Measurements from ENCODE around the gene MAGEB3.
"Not testable (repeated sequence)": the region's sequence is repeated elsewhere in the genome, so short reads cannot be mapped to it uniquely, and the experiment has no call there.

MAGEB3 gene, protein sequence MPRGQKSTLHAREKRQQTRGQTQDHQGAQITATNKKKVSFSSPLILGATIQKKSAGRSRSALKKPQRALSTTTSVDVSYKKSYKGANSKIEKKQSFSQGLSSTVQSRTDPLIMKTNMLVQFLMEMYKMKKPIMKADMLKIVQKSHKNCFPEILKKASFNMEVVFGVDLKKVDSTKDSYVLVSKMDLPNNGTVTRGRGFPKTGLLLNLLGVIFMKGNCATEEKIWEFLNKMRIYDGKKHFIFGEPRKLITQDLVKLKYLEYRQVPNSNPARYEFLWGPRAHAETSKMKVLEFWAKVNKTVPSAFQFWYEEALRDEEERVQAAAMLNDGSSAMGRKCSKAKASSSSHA

DNA sequence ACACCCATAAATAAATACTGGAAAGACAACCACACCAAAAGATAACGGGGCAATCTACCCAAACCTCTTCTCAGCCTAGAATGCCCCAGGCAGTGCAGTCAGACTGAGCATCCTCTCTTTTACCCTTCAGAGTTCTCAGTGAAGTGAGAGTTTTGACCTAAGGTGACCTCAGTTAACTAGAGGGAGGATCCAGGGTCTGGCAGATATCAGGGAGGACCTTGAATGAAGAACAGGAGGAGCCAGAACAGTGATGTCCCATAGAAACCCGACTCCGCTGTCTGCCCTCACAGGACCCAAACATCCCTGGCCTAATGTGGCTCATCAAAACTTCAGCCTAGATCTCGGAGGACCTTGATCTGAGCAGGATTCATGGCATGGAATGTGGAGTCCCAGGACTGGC is at the start of gene MAGEB3:
MAGEB3 (plus strand) TSS at position 263 of the 400 bp plus-strand sequence. CDS start 5,268 bp downstream, outside the sequence.
- DNase-seq: no peak

DNA sequence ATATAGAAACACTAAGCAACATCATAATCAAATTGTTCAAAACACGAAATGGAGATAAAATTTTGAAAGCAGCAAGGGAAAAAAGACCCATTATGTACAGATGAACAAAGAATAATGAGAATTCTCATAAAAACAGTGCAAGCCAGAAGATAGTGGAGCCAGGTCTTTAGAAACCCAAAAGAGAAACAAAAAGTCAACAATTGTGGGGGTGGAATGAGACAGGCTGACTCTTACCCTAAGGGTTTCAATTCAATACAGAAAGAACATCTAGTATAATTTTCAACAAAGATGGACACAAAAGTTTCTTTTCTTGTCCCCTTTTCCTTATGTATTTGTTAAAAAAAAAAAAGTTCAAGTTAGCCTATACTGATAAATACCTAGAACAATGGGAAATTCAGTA is 49.1 kb upstream of the MAGEB3 start:
- DNase-seq: no peak

DNA sequence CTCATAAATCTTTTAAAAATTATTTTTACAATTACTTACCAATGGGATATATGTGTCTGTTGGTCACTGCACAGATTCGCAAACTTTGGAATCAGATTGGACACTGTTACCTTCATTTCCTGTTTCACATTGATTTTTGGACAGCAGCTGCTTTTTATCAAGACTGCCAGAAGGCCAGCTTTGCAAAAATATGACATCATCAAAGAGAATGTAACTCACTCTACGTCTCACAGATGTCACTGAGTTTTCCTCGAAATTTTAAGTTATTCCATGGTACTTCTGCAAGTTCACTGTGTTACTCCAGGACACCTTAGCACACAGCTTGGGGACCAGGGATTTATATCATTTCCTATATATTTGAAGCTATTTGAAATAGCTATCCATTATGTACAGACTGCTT is 46.9 kb upstream of the MAGEB3 start:
- DNase-seq: no peak

DNA sequence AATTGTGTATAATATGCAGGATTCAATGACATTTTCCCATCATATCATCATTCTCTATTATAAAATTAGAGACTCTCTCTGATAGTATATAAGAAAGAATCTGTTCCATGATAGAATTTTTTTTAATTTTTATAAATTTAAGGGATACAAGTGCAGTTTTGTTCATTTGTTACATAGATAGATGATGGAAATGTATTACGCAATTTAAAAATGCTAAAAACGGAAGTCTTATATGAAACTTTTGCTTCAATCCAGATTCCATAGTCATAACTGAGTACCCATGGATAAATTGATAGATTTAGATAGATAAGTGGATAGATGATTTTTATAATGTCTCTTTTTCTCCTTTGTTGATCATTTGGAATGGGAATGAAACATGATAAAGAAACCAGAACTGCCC is 40.0 kb upstream of the MAGEB3 start:
- DNase-seq: no peak

DNA sequence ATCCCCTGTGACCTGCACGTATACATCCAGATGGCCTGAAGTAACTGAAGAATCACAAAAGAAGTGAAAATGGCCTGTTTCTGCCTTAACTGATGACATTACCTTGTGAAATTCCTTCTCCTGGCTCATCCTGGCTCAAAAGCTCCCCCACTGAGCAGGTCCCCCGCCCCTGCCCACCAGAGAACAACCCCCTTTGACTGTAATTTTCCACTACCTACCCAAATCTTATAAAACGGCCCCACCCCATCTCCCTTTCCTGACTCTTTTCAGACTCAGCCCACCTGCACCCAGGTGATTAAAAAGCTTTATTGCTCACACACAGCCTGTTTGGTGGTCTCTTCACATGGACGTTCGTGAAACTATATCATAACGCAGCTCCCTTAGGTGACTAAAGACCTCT is 36.5 kb upstream of the MAGEB3 start:
- DNase-seq: not testable (repeated sequence)

DNA sequence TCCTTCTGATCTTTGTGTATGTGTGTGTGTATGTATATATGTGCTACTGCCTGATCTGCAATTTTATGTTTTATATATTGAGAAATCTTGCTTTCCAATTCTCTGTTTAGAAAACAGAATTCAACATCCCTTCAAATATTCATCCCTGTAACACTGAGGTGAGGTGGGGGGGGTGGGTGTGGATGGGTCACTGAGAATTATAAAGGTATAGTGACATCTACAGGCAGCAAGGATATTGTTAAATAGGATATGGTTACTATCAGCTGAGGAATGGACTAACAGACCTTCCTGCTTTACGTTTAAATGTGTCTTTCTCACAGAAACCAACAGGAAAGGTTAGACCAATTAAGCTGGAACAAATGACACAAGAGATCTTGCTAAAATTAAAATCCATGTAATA is 34.1 kb upstream of the MAGEB3 start:
- no peak for DNase-seq

DNA sequence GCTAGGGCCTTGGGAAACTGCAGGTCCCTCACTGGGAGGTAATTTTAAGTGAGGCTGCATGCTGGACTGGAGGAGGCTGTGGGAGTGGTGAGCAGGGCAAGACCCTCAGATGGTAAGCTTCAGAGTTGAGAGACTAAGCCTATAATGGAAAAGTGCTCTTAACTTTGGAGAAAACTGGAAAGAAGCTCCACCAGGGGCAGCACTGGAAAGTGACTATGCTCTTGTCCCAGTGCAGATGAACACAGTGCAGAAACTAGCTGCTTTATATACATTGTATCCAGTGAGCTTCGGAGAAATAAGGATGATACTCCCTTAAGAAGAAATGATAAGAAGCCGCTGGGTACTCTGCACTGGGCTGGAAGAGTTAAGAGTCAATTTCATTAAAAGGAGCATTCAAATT is 18.3 kb upstream of the MAGEB3 start:
- no peak for DNase-seq

DNA sequence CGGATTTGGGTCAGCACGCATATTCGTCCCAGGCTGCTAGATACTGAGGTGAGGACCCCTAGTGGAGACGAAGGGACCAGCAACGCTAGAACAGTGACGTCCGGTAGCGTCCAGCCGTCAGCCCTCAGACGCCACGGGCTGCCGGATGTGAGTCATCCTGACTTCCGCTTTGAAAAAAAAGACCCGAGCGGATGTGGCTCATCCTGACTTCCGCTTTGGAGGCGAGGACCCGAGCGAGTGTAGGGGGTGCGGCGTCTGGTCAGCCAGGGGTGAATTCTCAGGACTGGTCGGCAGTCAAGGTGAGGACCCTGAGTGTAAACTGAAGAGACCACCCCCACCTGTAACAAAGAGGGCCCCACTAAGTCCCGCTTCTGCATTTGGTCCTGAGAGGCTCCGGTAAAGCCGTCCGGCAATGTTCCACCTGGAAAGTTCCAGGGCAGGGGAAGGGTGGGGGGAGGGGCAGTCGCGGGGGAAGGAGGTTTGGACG is 15.1 kb upstream of the MAGEB3 start, which contains the start of gene MAGEB2:
MAGEB2 (plus strand) TSS at position 207 of the 487 bp plus-strand sequence. CDS start 3,018 bp downstream, outside the sequence.
- DNase-seq: no peak

DNA sequence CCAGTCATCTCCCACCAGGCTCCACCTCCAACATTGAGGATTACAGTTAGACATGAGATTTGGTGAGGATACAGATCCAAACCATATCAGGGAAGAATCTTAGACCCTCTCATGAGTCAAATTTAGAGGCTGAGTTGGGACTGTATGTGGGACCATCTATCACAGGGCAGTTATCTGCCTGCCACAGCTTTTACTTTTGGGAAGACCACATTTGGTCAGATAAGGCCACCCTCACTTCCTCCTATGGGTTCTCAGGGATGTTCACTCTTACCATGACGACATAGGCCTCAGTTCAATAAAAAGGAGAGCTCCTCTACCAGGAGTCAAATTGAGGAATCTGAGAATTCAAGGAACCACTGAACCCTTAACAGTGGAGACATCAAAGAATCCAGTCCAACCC is 13.0 kb upstream of the MAGEB3 start:
- no peak for DNase-seq

DNA sequence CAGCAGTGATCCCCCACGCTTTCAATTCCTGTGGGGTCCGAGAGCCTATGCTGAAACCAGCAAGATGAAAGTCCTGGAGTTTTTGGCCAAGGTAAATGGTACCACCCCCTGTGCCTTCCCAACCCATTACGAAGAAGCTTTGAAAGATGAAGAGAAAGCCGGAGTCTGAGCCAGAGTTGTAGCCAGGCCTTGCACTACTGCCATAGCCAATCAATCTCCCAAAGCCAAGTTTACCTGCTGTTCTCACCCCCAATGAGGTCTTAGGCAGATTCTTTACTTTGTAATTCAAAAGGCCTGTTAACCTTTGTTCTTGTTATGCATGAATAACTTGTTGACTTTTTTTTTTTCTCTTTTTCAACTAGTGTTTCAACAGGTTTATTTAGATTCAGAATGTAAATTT is 11.1 kb upstream of the MAGEB3 start:
- no peak for DNase-seq

DNA sequence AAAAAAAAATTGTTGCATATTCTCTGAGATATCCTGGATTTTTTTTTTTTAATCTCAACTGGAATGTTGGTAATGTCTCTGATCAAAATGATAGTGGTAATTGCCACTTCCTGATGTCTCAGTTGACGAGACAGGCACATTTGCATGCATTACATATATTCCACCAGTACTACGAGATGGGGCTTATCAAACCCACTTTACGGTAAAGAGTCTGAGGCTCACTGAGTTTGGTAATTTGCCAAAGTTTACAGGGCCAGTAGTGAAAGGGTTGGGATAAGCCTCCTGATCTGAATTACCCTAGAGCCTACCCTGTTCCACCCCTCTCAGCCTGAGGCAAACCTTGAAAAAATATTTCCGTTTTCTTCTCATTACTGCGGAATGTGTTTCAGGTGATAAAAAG is 9.8 kb upstream of the MAGEB3 start:
- DNase-seq: no peak

DNA sequence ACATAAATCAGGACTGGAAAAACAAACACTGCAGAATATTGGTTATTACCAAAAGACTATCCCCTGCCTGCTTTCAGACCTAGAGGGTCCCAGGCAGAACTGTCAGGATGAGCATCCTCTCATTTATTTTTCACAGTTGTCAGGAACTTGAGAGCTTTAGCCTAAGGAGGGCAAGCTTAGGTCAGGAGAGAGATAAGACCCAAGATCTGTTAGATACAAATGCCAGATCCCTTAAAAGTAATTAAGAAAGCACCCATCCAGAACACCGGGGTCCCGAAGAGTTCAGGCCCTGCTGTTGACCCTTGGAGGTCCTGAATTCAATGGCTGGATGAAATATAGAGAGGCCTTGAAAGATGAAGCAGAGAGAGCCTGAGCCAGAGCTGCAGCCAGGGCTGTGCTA is 5.9 kb upstream of the MAGEB3 start:
- DNase-seq: no peak

DNA sequence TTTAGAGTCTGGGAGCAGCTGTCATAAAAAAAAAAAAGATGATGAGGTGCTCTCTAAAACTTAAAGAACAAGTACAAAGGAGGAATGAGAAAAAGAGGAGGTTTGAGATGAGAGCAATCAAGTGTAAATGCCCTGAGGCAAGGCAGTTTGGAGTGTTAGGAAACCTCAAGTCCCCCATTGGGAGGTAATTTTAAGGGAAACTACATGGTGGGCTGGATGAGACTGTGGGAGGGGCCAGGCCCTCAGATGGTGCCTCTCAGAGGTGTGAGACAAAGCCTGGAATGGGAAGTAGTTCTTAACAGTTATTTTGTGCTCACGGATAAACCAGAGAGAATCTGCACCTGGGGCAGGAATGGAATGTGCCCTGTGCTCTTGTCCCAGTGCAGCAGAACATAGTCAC is 1.9 kb upstream of the MAGEB3 start:
- no peak for DNase-seq

DNA sequence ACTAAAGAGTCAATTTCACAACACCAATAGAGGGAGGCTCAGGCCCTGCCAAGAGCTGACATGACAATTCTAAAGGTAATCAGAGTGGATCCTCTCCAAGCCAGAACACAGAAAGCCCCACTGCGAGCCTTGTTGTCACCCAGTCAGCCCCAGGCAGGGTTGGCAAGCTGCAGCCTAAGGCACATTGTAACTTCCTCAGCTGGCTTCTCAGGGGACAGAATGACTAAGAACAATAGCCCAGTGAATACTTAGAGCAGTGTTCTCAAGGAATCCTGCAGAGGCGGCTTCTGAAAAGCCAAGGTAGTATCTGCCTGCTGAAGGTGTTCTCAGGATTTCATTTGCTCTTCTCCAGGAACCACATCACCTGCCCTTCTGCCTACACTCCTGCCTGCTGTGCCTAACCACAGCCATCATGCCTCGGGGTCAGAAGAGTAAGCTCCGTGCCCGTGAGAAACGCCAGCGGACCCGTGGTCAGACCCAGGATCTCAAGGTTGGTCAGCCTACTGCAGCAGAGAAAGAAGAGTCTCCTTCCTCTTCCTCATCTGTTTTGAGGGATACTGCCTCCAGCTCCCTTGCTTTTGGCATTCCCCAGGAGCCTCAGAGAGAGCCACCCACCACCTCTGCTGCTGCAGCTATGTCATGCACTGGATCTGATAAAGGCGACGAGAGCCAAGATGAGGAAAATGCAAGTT is 11.4 kb downstream of the MAGEB3 start, which contains the start of gene MAGEB4:
MAGEB4 (plus strand) TSS at position 277 of the 692 bp plus-strand sequence; CDS start at position 413, 136 bp downstream.
- no peak for DNase-seq

DNA sequence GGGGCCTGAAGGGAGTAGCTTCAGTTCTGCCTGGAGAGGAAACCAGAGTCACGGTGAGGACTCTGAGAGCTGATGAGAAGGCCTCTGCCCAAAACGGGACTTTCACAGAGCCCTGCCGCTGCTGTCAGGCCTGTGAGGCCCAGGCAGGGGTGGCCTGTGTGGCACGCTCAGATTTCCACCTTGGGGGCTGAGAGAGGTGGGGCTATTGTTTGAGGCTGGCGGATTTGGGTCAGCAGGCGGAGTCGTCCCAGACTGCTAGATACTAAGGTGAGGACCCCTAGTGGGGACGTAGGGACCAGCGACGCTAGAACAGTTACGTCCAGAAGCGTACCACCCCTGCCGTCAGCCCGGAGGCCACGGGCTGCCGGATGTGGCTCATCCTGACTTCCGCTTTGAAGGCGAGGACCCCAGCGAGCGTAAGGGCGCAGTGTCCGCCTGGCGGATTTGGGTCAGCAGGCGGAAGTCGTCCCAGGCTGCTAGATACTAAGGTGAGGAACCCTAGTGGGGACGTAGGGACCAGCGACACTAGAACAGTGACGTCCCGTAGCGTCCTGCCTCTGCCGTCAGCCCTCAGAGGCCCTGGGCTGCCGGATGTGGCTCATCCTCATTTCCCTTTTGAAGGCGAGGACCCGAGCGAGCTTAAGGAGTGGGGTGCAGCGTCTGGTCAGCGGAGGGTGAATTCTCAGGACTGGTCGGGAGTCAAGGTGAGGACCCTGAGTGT is 16.5 kb downstream of the MAGEB3 start, which contains the start of gene MAGEB1:
MAGEB1 (plus strand) TSS at position 378 of the 721 bp plus-strand sequence. CDS start 3,348 bp downstream, outside the sequence.
- DNase-seq: no peak

DNA sequence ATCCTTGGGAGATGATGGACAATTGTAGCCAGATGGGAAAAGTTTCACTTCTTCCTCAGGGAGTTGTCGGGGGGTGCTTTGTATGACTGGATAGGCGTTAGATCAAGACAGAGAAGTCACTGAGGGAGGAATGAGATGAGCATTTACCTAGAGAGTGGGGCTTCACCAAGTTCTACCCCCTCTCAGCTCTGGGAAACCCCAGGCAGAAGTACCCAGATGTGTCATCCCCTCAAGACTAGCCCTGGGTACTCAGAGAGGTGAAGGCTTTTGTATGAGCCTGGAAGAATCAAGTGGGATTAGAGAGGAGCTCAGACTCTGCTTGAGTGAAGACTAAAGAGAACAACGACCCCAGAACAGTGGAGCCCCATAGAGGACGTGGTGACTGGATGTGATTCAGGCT is 18.4 kb downstream of the MAGEB3 start:
- no peak for DNase-seq

DNA sequence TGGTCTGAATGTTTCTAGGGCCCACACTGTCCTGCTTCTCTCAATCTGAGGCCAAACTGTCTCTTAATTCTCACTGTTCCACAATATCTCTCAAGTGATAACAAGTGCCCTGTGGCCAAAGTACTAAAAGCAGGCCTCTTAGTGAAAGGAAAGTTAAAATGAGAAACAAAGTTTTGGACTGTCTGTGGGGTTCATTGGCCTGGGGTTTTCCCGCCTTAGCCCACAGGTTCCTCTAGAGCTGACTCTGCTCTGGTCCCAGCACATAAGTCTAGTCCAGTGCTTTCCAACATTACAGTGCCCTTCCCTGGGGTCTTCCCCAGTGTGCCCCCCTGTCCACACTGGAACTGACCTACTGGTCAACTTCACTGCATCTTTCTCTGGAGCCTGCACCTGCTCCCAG is 22.8 kb downstream of the MAGEB3 start:
- DNase-seq: no peak

DNA sequence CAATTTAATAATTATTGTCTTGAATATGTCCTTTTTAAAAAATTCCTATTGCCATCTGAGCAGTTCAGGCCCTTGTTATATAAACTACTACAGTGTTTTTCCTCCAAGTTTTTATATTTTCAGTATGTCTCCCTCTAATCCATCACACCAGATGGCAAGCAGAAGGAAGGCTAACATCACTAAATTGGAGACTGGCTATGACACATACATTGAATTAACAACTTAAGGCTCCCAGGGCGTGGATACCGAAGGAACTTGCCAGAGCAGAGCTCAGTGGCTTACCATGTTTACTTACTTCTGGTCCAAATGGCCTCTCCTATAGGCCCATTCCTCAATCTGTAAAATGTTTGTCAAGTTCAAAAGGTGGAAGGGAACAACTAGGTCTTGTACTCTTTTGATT is 29.5 kb downstream of the MAGEB3 start:
- no peak for DNase-seq

DNA sequence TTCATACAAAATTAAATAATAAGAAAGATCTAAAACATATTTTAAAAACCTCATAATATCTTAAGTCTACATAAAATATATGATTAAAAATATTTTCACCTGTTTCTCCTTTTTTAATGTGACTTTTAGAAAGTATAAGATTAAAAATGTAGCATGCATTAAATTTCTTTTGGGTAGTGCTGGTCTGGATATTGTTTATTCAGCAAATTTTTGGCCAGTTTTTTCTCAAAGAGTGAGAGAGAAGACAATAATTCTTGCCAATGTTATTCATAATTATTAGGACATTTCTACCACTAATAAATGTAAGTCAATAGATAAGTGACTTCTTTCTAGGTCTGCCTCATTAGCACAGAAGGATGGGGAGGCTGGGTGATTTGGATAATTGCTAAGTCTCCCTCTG is 30.6 kb downstream of the MAGEB3 start:
- DNase-seq: no peak

DNA sequence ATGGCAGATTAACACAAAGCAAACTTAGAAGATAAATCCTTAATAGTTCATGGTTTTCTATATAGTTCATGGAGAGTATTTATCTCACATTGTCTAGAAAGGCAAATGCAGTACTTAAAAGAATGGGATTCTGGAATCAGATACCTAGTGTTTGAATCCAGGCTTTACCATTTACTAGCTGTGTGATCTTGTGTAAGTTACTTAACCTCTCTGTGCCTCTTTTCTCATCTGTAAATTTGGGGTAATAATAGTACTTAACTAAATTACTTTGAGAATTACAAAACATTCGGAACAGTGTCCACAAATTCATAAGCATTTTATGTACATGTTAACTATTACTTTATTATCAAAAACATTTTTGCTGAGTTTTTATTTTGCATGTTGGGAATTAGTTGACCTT is 32.3 kb downstream of the MAGEB3 start:
- DNase-seq: no peak

DNA sequence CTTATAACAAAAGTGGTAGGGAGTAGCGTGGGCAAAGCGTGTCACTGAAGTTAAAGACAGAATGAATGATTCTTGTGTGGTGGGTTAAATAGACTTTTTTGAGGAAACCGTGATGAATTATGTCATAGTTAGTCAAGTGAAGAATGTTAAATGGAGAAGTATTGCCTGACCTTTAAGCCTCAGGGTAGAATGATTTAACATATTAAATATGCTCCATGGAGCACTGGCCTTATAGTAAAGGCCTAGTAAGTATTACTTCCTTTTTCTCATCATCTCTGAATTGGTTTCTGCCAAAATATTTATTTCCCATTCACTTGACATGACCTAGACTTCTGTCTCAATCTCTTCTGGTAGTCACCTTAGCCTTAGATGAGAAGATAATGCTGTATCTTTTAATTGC is 40.2 kb downstream of the MAGEB3 start:
- no peak for DNase-seq

DNA sequence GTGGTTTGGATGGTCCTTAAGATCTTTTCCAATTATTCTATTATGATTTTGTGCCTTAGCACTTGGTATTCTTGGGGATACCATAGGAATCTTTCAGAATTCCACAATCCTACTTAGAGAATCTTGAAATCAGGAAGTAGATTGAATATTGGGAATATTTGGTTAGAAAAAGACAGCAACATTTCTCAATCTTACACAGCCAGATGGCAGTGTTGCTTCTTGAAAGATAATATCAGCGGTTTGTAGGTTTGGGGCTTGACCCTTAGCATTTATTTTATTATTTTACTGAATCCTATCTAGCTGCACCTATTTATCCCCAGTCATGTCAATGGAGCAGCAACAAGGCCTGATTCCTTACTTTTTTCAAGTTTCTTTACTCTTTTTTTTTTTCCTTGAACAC is 45.0 kb downstream of the MAGEB3 start:
- DNase-seq: no peak

DNA sequence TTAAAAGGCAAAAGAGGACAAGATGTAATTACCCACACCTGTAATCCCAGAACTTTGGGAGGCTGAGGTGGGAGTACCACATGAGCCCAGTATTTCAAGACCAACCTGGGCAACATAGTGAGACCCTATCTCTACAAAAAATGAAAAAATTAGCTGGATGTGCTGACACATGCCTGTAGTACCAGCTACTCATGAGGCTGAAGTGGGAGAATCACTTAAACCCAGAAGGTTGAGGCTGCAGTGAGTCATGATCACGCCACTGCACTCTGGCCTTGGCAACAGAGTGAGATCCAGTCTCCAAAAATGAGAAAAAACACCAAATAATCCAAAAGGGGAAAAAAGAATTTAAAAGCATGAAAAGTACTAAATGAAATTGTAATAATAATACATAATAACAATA is 47.9 kb downstream of the MAGEB3 start:
- no peak for DNase-seq
